DND-41 (cell line): ENCODE results near the gene SCYGR3.

ENCODE experiments used
- ATAC-seq: fragments of 200-7000 bp; cut with Tn5 transposase; 3 replicates; pipeline ENCODE4 v1.9.1; 2021; ENCODE audit warnings: low read depth; ENCODE audit not compliant: insufficient read depth
- DNase-seq: peaks from one replicate; pipeline ENCODE4 v3.0.0-alpha.2; 2020
- H2AFZ ChIP-seq: 2 replicates; pipeline ENCODE4 v1.6.0; 2012; ENCODE audit warnings: low read depth, low read length
- H3K27ac ChIP-seq: 2 replicates; pipeline ENCODE4 v1.5.1; 2012; ENCODE audit warnings: low read length, inconsistent platforms
- H3K27me3 ChIP-seq: fragments of 200-600 bp; sonication (generic); 2 replicates; pipeline ENCODE4 v1.6.0; 2012; ENCODE audit warnings: low read length, mild to moderate bottlenecking, inconsistent platforms; ENCODE audit not compliant: insufficient read depth, poor library complexity
- H3K36me3 ChIP-seq: 2 replicates; pipeline ENCODE4 v1.5.1; 2012; ENCODE audit warnings: low read length, inconsistent platforms; ENCODE audit not compliant: insufficient read depth
- H3K4me1 ChIP-seq: 2 replicates; pipeline ENCODE4 v1.5.1; 2012; ENCODE audit warnings: mild to moderate bottlenecking, low read length; ENCODE audit not compliant: insufficient read depth
- H3K4me2 ChIP-seq: 2 replicates; pipeline ENCODE4 v1.6.0; 2012; ENCODE audit warnings: mild to moderate bottlenecking, moderate library complexity, low read length, inconsistent platforms; ENCODE audit not compliant: insufficient read depth
- H3K4me3 ChIP-seq, 2 experiments: fragments of 200-600 bp in 1 of 2; shearing (Covaris generic) in 1 of 2; 2 replicates each; pipeline ENCODE4 v1.5.1; 2012 to 2016; ENCODE audit warnings: inconsistent platforms in 2 of 2, low read length in 2 of 2, mild to moderate bottlenecking in 2 of 2, low read depth in 1 of 2, moderate library complexity in 1 of 2
- H3K79me2 ChIP-seq: 2 replicates; pipeline ENCODE4 v1.6.0; 2012; ENCODE audit warnings: low read length, inconsistent platforms; ENCODE audit not compliant: insufficient read depth
- H3K9ac ChIP-seq: 2 replicates; pipeline ENCODE4 v1.6.0; 2012; ENCODE audit warnings: low read depth, mild to moderate bottlenecking, inconsistent platforms, low read length, moderate library complexity
- H3K9me3 ChIP-seq: 2 replicates; pipeline ENCODE4 v1.5.1; 2012; ENCODE audit warnings: low read length, moderate library complexity, mild to moderate bottlenecking, inconsistent platforms; ENCODE audit not compliant: insufficient read depth, severe bottlenecking
- H4K20me1 ChIP-seq: 2 replicates; pipeline ENCODE4 v1.6.0; 2012; ENCODE audit warnings: low read length; ENCODE audit not compliant: insufficient read depth
- EZH2 ChIP-seq: IDR thresholded peaks from 3 replicates; pipeline ENCODE4 v1.6.1; 2012; ENCODE audit warnings: borderline replicate concordance, low read depth, mild to moderate bottlenecking, moderate library complexity, low read length, inconsistent platforms; ENCODE audit not compliant: severe bottlenecking
- TF ChIP-seq, protein P1 (sequence below): IDR thresholded peaks from 2 replicates; pipeline ENCODE4 v1.5.1; 2012; ENCODE audit warnings: borderline replicate concordance, low read length, moderate library complexity, mild to moderate bottlenecking; ENCODE audit not compliant: poor library complexity, severe bottlenecking; ENCODE audit errors: extremely low read depth

The SCYGR3 gene

DNA sequence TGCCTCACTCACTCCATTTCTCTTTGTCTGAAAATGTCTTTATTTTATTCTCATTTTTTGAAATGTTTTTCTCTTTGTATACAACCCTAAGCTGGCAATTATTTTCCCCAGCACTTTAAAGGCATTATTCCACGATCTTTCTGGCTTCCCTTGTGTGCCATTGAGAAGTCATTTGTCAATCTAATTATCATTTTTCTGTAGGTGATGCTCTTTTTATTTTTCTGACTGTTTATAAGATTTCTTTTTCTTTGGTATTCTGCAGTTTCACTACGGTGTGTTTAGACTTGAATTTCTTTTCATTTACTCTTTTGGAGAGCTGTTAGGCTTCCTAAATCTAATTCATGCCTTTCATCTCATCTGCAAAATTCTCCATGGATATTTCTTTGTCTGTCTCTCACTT, 10.8 kb upstream of the SCYGR3 start:
- Histone ChIP-seq H3K4me3 (no peak overlapping the region), H3K36me3 (no peaks in the 10 kb centered on the region), H4K20me1 (no peaks in the 10 kb centered on the region), H3K27me3 (no peaks in the 10 kb centered on the region), H2AFZ (no peak overlapping the region), H3K79me2 (no peaks in the 10 kb centered on the region), H3K9ac (no peak overlapping the region), H3K27ac (no peak overlapping the region), H3K9me3 (no peaks in the 10 kb centered on the region), H3K4me2 (no peak overlapping the region), H3K4me1 (no peaks in the 10 kb centered on the region)
- DNase-seq (no peak), ATAC-seq (no peak)
- TF ChIP-seq, protein P1, sequence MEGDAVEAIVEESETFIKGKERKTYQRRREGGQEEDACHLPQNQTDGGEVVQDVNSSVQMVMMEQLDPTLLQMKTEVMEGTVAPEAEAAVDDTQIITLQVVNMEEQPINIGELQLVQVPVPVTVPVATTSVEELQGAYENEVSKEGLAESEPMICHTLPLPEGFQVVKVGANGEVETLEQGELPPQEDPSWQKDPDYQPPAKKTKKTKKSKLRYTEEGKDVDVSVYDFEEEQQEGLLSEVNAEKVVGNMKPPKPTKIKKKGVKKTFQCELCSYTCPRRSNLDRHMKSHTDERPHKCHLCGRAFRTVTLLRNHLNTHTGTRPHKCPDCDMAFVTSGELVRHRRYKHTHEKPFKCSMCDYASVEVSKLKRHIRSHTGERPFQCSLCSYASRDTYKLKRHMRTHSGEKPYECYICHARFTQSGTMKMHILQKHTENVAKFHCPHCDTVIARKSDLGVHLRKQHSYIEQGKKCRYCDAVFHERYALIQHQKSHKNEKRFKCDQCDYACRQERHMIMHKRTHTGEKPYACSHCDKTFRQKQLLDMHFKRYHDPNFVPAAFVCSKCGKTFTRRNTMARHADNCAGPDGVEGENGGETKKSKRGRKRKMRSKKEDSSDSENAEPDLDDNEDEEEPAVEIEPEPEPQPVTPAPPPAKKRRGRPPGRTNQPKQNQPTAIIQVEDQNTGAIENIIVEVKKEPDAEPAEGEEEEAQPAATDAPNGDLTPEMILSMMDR, result no peak
- TF ChIP-seq EZH2, result no peak

DNA sequence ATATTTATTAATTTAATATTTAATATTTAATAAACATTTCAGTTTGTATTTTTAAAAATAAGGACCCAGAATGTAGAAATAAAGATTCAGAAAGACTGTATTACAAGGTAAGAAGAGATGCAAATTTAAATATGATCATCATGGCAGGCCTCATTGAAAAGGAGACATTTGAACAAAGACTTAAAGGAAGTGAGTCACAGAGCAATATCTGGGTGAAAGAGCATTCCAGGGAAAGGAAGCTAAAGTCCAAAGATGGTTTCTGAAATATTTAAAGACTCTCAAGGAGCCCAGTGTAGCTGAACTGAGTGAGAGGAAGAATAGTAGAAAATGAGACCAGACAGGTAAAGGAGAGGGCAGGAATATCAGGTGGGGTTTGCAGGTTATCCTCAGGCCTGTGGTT, 8.6 kb upstream of the SCYGR3 start:
- Histone ChIP-seq H3K79me2 (no peaks in the 10 kb centered on the region), H4K20me1 (no peaks in the 10 kb centered on the region), H3K36me3 (no peaks in the 10 kb centered on the region), H3K9me3 (no peaks in the 10 kb centered on the region), H3K9ac (no peak overlapping the region), H3K4me1 (no peaks in the 10 kb centered on the region), H2AFZ (no peak overlapping the region), H3K27me3 (no peaks in the 10 kb centered on the region), H3K27ac (no peak overlapping the region), H3K4me2 (no peak overlapping the region), H3K4me3 (no peak overlapping the region)
- DNase-seq (no peak), ATAC-seq (no peak)
- TF ChIP-seq, protein P1, result no peak
- TF ChIP-seq EZH2, result no peak

DNA sequence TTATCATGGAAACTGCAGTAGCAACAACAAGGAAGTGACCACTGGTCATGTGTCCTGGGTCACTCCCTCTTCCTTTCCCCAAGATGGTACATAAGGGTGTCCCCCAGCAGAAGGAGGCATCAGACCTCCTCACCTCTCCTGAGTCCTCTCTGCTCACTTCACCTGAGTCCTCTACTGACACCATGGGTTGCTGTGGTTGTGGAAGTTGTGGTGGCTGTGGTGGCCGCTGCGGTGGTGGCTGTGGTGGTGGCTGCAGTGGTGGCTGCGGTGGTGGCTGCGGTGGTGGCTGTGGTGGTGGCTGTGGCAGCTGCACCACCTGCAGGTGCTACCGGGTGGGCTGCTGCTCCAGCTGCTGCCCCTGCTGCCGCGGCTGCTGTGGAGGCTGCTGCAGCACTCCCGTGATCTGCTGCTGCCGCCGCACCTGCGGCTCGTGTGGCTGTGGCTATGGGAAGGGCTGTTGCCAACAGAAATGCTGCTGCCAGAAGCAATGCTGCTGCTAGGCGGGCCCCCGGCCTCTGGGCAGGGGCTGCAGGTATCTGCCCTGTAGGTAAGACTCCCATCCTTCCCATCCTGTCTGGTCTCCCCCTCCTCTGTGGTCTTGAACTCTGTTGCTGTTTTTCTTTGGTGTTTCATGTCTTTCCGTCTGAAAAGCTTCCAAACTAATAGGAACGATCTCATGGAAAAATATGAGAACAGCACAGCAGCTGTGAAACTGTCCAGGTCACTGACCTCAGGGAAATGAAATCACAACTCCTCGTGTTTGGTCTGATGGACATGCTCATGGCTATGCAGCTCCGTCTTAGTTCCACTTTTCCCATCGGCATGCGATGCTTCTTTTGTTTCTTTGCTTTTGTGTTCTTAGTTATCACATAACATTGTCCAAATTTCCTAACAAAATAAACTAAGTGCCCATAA, 2.9 kb upstream of the SCYGR3 start, which contains the start of gene SCYGR4:
Gene SCYGR4, plus strand, starts transcription at position 183 of the 915 bp plus-strand sequence. Its CDS starts 0 bp downstream, at position 183.
- Histone ChIP-seq H3K4me1 (no peaks in the 10 kb centered on the region), H3K79me2 (no peaks in the 10 kb centered on the region), H3K9ac (no peak within 1 kb of the TSS), H3K4me3 (no peak within 1 kb of the TSS), H3K27me3 (no peaks in the 10 kb centered on the region), H3K36me3 (no peaks in the 10 kb centered on the region), H3K9me3 (no peaks in the 10 kb centered on the region), H3K4me2 (no peak within 1 kb of the TSS), H2AFZ (no peak within 1 kb of the TSS), H4K20me1 (no peaks in the 10 kb centered on the region), H3K27ac (no peak within 1 kb of the TSS)
- no peak for TF ChIP-seq EZH2
- TF ChIP-seq, protein P1, result no peak
- DNase-seq (no peak), ATAC-seq (no peak)
